ENCODE results near the gene CPNE4.

Gene CPNE4

DNA sequence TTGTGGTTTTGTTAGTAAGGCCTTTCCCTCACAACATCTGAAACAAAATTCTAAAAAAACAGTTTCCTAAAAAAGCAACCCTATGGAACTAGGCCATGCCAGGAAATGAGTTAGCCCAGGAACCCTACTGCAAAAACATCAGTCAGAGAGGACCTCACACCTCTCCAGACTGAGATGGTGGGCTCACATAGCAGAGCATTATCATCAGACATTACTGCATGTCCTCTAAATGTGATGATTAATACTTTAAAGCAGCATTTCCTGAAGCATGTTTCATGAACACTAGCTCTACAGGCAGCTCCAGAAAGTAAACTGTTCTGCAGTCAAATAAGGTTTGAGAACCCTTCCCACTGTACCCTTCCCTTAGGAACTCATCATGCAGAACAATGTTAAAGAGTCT is 299.7 kb downstream of the CPNE4 start:
- DNase-seq (ENCODE audit: low spot score) = no peak

DNA sequence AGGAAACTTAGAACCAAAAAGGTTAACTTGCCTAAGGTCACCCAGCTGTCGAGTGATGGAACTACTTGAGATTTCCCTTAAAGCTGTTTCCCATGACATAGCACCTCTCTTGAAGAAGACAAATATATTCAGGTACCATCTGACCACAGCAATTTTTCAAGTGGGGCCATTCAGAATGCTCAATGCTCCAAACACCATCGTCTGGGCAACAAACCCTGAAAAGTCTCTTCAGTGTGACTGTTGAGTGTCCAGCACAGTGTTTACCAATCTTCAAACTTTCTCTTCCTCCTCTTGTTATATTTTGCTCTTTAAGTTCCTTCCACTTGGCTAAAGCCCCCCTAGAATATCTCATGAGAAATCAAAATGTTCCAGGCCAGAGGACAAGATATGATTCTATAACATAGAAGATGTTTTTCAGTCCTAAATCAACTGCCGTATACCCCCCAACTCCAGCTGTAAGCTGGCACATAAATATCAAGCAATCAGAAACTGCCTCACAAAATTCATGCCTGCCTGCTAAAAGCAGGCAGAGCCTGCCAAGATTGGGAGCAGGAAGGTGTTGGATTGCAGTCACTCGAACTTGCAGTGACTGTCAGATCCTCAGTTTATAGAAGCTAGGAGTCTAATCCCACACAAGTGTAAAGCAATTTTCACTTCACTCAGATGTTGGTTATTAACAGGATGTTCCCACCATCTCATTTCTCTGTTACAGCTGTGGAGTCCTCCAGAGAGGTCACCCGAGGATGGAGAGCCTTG is 301.6 kb downstream of the CPNE4 start:
- no peak for DNase-seq (ENCODE audit: low spot score)

DNA sequence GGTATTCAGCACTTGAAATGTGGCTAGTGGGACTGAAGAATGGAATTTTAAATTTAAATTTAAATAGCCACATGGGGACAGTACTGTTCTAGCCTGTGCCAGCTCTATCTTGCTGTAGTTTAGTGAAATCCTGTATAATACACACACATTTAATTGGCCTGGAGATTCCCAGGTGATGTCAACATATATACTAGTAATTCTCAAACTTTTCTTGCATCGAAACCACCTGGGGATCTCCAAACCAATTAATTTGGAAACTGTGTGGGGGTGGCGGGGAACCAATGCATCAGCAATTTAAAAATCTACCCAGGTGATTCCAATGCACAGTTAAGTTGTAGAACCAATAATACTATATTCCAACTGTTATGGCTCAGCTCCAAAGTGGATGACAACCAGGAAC is 303.1 kb downstream of the CPNE4 start:
- no peak for DNase-seq (ENCODE audit: low spot score)

- no peak for DNase-seq (ENCODE audit: low spot score)
These were observed 304.2 kb downstream of the CPNE4 start for GRCh38 chr3:131730581-131730980.

GRCh38 chr3:131729643-131730017 is 305.2 kb downstream of the CPNE4 start:
- no peak for DNase-seq (ENCODE audit: low spot score)

GRCh38 chr3:131728898-131729642 is 305.7 kb downstream of the CPNE4 start:
- DNase-seq (ENCODE audit: low spot score) = no peak

DNA sequence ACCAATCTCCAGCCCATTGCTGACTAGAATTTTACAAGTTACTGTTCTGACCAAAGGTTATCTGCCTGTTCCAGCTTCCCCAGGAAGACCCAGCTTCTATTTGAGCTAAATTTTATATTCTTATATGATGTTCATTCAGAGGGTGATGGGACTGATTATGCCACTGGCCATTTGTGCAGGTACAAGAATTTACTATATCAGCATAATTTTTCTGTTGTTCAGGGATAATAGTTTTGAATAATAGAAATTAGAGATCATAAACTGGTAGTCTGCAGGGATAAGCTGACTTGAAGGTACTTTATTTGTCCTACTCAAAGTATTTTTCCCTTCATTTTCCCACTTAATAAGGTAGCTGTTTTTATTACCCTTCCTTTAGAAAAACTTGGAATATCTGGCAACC is 309.4 kb downstream of the CPNE4 start:
- no peak for DNase-seq (ENCODE audit: low spot score)

GRCh38 chr3:131723343-131723742 is 311.5 kb downstream of the CPNE4 start:
- no peak for DNase-seq (ENCODE audit: low spot score)

- DNase-seq (ENCODE audit: low spot score) = no peak
These were observed 317.3 kb downstream of the CPNE4 start for GRCh38 chr3:131717493-131717892.

DNA sequence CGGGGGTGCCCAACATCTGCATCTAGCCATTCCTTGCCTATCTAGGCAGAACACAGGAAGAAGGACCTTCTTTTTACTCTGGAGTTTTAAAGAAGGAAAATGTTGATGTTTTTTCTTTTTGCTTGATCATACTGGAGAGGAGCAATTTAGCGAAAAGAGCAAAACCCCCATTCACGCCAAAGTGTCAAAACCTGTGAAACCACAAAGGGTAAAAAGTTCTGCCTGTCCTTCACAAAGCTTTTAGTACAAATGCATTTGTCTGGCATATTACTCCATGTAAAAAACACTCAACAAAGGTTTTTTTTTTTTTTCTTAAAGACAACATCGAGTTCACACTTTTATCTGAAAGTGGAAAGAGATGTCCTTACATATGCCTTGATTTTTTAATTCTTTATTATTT is 317.9 kb downstream of the CPNE4 start:
- no peak for DNase-seq (ENCODE audit: low spot score)

GRCh38 chr3:131716007-131716406 is 318.8 kb downstream of the CPNE4 start:
- no peak for DNase-seq (ENCODE audit: low spot score)

GRCh38 chr3:131714585-131715220 is 320.1 kb downstream of the CPNE4 start:
- no peak for DNase-seq (ENCODE audit: low spot score)

DNA sequence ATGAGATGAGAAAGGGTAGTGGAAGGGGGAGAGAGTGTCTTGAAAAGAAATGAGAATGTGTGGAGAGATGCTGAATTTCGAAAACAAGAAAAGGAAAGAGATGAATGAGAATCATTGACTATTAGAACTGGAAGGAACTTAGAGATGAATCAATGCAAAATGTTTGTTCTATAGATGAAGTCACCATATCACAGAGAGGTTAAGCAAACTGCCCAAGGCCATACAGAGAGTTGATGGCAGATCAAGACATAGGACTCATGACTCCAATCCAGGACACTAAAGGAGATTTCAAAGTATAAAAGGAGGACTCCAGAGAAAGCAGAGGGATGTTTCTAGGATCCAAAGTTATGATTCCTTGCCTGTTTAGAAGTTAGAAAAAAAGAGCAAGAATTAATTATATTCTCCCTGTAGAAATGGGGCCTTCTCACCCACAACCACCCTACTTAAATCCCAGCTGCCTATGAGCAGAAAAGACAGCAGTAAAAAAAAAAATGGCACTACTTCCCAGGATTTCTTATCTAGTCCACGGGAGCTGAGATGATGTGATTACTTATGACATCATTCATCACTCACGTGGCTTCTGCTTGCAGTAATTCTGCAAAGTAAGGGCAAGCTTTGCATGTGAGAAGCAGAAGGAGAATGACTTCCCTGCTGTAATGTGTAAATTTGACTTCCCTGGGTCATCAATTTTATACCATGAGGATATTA is 321.2 kb downstream of the CPNE4 start:
- no peak for DNase-seq (ENCODE audit: low spot score)

DNA sequence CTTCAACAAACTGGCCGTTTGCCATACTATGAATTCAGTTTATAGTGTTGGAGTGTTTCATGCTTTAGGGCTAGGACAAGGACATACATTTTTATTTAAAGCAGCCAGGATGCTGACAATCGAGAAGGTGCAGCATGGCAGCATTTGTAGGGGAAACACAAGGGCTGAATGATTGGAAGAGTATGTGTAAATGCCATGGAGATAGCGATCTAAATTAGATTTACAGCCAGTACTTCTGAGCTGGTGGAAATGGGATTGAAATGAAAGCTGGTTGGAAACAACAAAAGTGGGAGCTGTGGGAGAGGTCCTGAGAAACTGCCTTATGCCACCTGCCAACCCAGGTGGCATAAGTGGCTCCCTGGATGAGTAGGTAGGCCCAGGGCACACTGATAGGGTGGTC is 322.2 kb downstream of the CPNE4 start:
- DNase-seq (ENCODE audit: low spot score) = no peak

- peak; percentile 14 for DNase-seq (ENCODE audit: low spot score)
These were observed 323.6 kb downstream of the CPNE4 start for GRCh38 chr3:131711114-131711768.

DNA sequence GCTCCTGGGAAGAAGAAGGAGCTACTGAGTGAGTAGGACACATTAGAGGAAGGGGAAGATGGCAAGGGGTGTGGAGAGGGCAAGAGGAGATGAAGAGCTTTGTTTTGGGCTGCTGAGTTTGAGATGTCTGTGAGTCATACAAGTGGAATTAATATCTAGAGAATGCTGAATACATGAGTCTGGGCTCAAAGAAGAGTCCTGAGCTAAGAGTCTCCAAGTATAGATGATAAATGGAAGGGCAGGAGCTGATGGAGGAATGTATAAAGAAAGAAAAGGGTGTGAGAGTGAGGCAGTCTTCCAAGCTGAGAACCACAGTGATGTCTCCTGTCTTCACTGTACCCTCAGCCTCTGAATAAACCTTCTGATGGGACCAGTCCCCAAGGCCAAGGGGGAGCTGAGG is 326.6 kb downstream of the CPNE4 start:
- DNase-seq (ENCODE audit: low spot score) = no peak

- no peak for DNase-seq (ENCODE audit: low spot score)
These were observed 329.2 kb downstream of the CPNE4 start for GRCh38 chr3:131705558-131706051.

- DNase-seq (ENCODE audit: low spot score) = no peak
These were observed 329.7 kb downstream of the CPNE4 start for GRCh38 chr3:131705099-131705498.

DNA sequence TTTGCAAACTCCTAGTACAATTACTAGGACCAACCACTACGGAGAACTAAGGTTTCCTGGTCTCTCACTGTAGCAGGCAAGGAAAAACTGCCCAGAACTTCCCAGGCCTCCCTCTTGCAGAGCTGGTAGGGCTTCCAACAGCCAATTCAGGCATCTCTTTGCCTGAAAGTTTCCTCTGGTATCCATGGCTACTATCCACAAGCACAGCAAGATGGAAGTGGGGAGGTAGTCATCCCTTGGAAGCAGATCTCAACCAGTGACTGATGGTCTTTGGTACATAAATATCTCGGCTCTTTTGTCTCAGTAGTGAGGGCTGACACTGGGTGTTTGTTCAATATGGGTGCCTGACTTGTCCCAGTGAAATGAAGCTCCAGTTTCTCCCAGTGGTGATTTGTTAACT is 330.7 kb downstream of the CPNE4 start:
- no peak for DNase-seq (ENCODE audit: low spot score)

DNA sequence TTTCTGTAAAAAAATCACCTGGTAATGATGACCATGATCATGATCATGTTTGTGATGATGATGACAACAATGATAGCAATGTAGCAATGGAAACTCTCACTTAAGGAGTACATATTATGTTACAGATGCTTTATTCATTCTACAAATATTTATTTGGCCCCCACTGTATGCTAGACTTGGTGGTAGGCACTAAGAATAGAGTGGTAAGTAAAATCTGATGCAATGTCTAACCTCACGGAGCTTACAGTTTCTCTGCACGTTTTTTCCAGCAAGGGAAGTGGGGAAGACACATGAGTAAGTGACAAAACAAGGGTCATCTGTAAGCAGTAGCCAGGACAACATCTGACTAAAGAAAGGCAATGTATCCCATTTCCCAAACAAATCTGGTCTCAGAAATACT is 332.7 kb downstream of the CPNE4 start:
- DNase-seq (ENCODE audit: low spot score) = no peak

GRCh38 chr3:131701153-131701770 is 333.6 kb downstream of the CPNE4 start:
- DNase-seq (ENCODE audit: low spot score) = no peak

Measured in iPS-NIHi11 (cell line).